Neutrophil (primary cell): ENCODE results near the gene KDELR1.

Experiments used
- H3K27ac ChIP-seq: fragments of 200-600 bp; sonication (generic); 2 replicates; pipeline ENCODE4 v1.5.1; 2016; ENCODE audit warnings: mild to moderate bottlenecking, moderate library complexity
- H3K27me3 ChIP-seq: fragments of 200-600 bp; sonication (generic); 2 replicates; pipeline ENCODE4 v1.6.0; 2016; ENCODE audit warnings: mild to moderate bottlenecking
- H3K36me3 ChIP-seq: fragments of 200-600 bp; sonication (generic); 2 replicates; pipeline ENCODE4 v1.5.1; 2017
- H3K4me1 ChIP-seq, 2 experiments: fragments of 200-600 bp in 1 of 2; sonication (generic) in 1 of 2; 1 replicate in 1 of 2; 2 replicates in 1 of 2; pipeline versions ENCODE4 v1.5.1 to v1.6.1; 2013 to 2016; ENCODE audit warnings: low read depth in 1 of 2, low read length in 1 of 2, mild to moderate bottlenecking in 1 of 2, moderate library complexity in 1 of 2; ENCODE audit not compliant: control insufficient read depth in 1 of 2, insufficient read depth in 1 of 2
- H3K4me3 ChIP-seq, 2 experiments: fragments of 200-600 bp in 1 of 2; sonication (generic) in 1 of 2; 1 replicate in 1 of 2; 2 replicates in 1 of 2; pipeline ENCODE4 v1.5.1; 2013 to 2016; ENCODE audit warnings: low read depth in 1 of 2, low read length in 1 of 2, mild to moderate bottlenecking in 1 of 2, moderate library complexity in 1 of 2
- H3K9me3 ChIP-seq: fragments of 200-600 bp; sonication (generic); 2 replicates; pipeline ENCODE4 v1.5.1; 2016
- TF ChIP-seq, protein P1 (sequence below): fragments of 200-600 bp; sonication (generic); IDR thresholded peaks from 2 replicates; pipeline ENCODE4 v1.5.1; 2016; ENCODE audit warnings: antibody characterized with exemption

KDELR1 gene

DNA sequence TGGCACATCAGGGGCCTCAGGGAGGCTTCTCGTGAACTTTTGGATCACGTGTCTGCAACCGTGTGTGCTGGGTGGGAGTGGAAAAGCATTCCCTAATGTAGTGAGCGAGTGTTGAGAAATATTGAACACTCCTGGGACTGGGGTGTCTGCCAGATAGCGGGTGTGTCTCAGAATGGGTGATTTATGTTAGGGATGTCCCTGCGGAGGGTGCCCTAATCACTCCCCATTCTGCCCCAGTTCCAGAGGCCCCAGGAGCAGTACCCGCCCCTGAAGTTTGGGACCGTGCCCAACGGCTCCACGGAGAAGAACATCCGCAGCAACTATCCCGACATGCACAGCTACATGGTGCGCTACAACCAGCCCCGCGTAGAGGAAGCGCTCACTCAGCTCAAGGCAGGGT is 30.2 kb upstream of the KDELR1 start:
- peaks cover 5 to 8% of the 10 kb centered on the region in 2 experiments for H3K4me1 ChIP-seq
- TF ChIP-seq, protein P1, sequence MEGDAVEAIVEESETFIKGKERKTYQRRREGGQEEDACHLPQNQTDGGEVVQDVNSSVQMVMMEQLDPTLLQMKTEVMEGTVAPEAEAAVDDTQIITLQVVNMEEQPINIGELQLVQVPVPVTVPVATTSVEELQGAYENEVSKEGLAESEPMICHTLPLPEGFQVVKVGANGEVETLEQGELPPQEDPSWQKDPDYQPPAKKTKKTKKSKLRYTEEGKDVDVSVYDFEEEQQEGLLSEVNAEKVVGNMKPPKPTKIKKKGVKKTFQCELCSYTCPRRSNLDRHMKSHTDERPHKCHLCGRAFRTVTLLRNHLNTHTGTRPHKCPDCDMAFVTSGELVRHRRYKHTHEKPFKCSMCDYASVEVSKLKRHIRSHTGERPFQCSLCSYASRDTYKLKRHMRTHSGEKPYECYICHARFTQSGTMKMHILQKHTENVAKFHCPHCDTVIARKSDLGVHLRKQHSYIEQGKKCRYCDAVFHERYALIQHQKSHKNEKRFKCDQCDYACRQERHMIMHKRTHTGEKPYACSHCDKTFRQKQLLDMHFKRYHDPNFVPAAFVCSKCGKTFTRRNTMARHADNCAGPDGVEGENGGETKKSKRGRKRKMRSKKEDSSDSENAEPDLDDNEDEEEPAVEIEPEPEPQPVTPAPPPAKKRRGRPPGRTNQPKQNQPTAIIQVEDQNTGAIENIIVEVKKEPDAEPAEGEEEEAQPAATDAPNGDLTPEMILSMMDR = no peak
- peaks cover 12% of the 10 kb centered on the region for H3K27me3 ChIP-seq
- H3K4me3 ChIP-seq = no peak overlapping the region
- H3K27ac ChIP-seq = no peak overlapping the region
- H3K36me3 ChIP-seq = no peaks in the 10 kb centered on the region
- no peaks in the 10 kb centered on the region for H3K9me3 ChIP-seq

DNA sequence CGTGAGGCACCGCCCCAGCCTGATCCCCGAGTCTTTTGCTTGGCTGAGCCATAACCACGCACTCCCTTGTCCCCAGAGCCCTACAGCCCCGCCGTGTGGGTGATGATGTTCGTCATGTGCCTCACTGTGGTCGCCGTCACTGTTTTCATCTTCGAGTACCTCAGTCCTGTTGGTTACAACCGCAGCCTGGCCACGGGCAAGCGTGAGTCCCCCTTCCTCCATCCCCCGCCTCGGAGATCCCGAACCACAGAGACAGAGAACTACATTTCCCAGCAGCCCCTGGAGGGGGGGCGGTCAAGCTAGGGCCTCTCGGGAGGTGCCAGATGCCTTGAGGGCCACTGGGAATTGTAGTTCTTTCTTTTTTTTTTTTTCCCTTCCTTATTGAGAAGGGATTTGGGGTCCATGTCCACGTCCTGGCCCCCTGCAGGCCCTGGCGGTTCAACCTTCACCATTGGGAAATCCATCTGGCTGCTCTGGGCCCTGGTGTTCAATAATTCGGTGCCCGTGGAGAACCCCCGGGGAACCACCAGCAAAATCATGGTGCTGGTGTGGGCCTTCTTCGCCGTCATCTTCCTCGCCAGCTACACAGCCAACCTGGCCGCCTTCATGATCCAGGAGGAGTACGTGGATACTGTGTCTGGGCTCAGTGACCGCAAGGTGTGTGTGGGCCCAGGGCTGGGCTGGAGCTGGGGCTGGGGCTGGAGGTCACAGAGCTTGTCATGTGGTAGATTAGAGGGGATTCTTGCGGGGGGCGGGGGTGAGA is 28.0 kb upstream of the KDELR1 start:
- Histone ChIP-seq H3K4me1 (peaks cover 5 to 15% of the 10 kb centered on the region in 2 experiments), H3K36me3 (no peaks in the 10 kb centered on the region), H3K27ac (no peak overlapping the region), H3K4me3 (no peak overlapping the region), H3K27me3 (peaks cover 34% of the 10 kb centered on the region), H3K9me3 (no peaks in the 10 kb centered on the region)
- TF ChIP-seq, protein P1 = no peak

DNA sequence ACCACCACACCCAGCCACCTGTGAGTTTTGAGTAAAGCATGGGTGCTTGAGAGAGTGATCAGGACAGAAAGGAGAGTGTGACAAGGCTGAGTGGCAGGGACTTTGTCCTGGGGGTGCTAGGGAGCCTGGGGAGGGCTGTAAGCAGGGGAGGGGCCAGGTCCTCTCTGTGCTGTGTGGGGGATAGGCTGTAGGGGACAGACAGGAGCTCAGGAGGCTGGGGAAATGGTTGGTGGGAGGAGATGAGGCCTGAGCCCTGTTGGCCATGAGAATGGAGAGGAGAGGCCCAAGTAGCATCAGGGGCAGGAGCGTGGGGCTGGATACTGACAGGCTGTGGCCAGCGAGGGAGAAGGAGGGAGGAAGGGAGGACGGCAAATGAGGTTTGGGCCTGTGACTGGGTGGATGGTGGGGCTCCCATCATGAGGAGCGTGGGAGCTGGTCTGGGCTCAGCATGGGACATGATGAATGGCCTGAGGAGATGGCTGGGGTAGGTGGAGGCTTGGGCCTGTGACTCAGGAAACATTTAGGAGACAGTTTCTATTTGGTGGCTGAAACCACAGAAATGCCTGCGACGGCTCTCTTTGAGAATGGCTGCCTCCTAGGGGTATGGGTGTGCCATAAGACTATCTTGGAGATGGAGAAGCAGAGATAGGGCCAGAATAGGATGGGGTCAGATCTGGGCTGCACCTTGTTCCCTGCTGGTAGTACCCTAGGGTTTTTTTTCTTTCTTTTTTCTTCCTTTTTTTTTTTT is 27.1 kb upstream of the KDELR1 start:
- Histone ChIP-seq H3K36me3 (no peaks in the 10 kb centered on the region), H3K4me3 (no peak overlapping the region), H3K4me1 (peaks cover 5 to 15% of the 10 kb centered on the region in 2 experiments), H3K27me3 (peaks cover 42% of the 10 kb centered on the region), H3K27ac (no peak overlapping the region), H3K9me3 (no peaks in the 10 kb centered on the region)
- TF ChIP-seq, protein P1 = no peak

DNA sequence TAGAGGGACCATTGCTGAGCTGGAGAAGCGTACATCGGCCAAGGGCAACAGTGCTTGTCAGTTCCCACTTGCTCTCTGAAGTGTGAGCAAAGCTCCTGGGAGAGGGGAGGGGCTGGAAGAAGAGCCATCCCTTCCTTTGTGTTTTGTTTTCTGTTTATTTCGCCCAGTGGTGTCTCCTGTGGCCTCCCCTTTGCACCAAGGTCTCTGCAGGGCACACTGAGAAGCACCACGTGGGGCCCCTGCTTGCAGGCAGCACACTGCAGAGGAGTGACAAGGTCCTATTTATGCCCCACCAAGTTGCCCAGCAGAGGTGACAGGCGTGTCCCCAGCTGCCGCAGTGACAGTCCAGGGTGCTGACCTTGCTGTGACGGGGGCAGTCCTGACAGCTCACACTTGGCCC is 26.1 kb upstream of the KDELR1 start:
- peaks cover 53% of the 10 kb centered on the region for H3K27me3 ChIP-seq
- H3K36me3 ChIP-seq = no peaks in the 10 kb centered on the region
- H3K4me1 ChIP-seq = peaks cover 5 to 15% of the 10 kb centered on the region in 2 experiments
- H3K27ac ChIP-seq = no peak overlapping the region
- H3K4me3 ChIP-seq = no peak overlapping the region
- TF ChIP-seq, protein P1 = no peak
- no peaks in the 10 kb centered on the region for H3K9me3 ChIP-seq

DNA sequence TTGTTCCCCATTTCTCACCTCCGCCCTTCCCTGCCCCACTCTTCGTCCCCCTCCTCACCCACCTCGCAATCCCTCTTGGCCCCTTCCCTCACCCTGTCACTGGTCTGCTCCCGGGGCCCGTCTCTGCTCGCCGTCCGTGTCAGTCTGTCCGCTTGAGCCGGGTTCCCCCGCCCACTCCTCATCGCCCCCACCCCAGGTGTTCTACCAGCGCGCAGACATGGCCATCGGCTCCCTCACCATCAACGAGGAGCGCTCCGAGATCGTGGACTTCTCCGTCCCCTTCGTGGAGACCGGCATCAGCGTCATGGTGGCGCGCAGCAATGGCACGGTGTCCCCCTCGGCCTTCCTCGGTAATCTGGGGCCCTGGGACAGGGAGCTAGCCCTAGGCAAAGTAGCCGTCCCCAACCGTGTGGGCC is 24.5 kb upstream of the KDELR1 start:
- Histone ChIP-seq H3K27me3 (peaks cover 54% of the 10 kb centered on the region), H3K4me3 (no peak overlapping the region), H3K4me1 (peaks cover 5 to 15% of the 10 kb centered on the region in 2 experiments), H3K9me3 (no peaks in the 10 kb centered on the region), H3K36me3 (no peaks in the 10 kb centered on the region), H3K27ac (no peak overlapping the region)
- TF ChIP-seq, protein P1 = no peak
